T1000 (cell line): ENCODE measurements around the gene SPINT1.
A peak's percentile ranks its signal among the peaks of the same experiment; 100 is the strongest.

Source experiments
- DNase-seq: peaks from one replicate; lab custom pipeline; 2025; ENCODE audit warnings: mixed read lengths; lab: John Stamatoyannopoulos, UW

Gene SPINT1

GRCh38 chr15:40843885-40844695 is at the start of gene SPINT1:
Gene SPINT1, plus strand, starts transcription at chr15:40844048. Its CDS starts 507 bp downstream, at chr15:40844555.
- DNase-seq, result no peak

DNA sequence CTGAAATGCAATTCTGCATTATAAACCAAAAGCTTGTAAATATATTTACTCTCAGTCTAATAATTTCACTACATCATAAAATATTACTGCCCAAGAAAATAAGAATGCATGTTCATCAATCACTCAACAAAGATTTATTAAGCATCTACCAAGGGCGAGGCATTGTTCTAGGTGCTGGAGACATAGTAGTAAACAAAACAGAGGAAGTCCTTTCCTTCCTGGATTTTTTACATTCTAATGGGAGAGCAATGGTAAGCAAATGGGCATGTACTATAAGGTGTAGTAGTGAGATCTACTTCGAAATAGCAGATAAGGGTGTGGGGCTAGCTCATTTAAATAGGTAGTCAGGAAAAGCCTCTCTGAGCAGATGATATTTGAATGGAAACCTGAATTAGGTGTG is 47.8 kb upstream of the SPINT1 start:
- no peak for DNase-seq

GRCh38 chr15:40796512-40796911 is 47.3 kb upstream of the SPINT1 start:
- DNase-seq, result no peak

- DNase-seq, result no peak
These were observed 44.3 kb upstream of the SPINT1 start for GRCh38 chr15:40799523-40799922.

- no peak for DNase-seq
These were observed 40.8 kb upstream of the SPINT1 start for GRCh38 chr15:40803076-40803475.

DNA sequence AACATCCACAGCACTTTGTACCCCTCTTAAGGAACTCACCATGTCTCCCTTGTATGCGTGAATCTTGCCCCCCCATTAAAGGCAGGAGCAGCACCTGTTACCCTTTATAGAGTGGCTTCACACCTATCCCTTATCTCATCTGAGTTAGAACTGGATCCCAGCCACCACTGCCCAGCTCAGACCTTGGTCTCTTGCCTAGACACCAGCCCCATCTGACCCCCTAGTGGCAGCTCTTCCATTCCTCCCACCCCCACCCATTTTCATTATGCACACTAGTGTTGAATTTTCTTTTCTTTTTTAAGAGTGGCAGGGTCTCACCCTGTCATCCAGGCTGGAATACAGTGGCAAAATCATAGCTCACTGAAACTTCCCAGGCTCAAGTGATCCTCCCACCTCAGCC is 40.2 kb upstream of the SPINT1 start:
- DNase-seq, result no peak

- no peak for DNase-seq
These were observed 37.2 kb upstream of the SPINT1 start for GRCh38 chr15:40806672-40807027.

DNA sequence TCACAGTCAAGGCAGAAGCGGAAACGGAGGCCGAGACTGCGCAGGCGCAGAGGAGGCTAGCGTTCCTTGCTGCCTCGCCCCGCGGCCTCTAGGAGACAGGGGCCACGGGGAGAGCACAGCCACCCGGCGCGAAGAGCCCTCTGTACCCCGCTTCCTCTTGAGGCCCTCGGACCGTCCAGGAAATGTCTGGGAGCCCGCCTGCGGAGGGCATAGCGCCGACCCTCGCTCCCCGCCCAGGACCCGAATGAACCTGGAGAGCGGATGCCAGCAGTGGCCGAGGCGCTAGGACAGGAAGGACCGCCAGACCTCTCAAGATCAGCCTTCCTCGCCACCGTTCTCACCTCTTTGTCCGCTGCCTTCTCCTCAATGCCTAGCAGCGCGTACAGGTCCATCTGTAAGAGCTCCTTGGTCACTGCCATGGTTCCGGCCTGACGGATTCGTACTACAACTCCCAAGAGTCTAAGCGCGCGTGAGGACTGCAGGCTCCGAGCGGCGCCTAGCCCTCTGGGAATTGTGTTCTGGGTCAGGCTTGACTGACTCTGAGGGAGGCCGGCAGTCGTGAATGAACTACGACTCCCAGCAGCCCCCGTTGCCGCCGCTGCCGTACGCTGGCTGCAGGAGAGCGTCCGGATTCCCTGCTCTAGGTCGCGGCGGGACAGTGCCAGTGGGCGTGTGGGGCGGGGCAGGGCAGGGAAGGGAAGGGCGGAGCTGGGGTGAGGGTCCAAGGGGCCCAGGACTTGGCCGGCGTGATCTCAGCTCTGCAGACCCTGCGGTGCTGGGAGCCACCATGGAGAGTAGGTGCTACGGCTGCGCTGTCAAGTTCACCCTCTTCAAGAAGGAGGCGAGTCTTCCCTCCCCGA is 36.6 kb upstream of the SPINT1 start, which contains the start of the genes DNAJC17 and ZFYVE19:
TSS of gene DNAJC17 (minus strand) at position 446 of the 860 bp plus-strand sequence. CDS start at position 419, 27 bp downstream.
TSS of gene ZFYVE19 (plus strand) at position 62 of the 860 bp plus-strand sequence. CDS start at position 563, 501 bp downstream.
- peak; percentile 91 for DNase-seq

GRCh38 chr15:40807888-40808461 is 35.9 kb upstream of the SPINT1 start:
- no peak for DNase-seq

- no peak for DNase-seq
These were observed 34.9 kb upstream of the SPINT1 start for GRCh38 chr15:40808861-40809450.

- no peak for DNase-seq
These were observed 31.0 kb upstream of the SPINT1 start for GRCh38 chr15:40812721-40813425.

DNA sequence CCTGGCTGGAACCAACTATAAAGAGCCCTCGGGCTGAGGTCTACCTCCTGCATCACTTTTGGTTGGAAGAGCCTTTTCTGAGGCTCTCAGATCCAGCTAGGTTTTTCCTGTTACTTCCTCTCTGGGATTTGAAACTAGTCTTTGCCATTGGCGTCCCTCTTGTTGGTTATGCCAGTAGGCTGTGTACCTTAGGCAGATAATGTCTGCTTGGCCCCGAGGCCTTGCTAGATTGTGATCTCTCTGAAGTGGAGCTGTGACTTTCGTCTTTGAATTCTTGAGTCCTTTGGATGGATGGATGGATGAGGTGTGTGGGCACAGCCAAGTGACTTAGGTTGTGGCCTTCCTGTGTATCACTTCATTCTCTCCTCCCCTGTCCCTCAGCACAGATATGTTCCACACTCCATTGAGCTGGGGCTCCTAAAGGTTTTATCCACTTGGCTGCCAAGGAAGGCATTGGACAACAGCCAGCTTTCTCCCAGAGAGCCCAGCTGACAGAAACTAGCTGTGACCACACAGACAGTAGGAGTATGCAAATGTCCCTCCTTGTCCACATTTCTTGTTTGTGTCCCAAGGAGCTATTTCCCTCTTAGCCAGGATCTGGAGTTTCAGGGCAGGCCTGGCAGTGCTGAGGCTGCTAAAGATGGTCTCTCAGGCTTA is 28.7 kb upstream of the SPINT1 start:
- no peak for DNase-seq

DNA sequence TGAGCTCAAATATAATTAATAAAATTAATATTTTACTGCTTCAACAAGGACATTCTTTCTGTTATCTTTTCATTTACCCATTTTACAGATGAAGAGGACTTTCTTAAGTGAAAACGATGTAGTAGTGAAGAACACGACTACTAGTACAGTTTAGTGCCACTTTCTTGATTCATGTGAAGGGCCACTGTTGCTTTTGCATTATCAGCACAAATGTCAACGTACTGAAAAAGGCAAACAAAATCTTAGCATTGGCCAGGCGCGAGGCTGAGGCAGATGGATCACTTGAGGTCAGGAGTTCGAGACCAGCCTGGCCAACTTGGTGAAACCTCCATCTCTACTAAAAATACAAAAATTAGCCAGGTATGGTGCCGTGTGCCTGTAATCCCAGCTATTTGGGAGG is 24.8 kb upstream of the SPINT1 start:
- DNase-seq, result no peak

GRCh38 chr15:40821195-40821594 is 22.7 kb upstream of the SPINT1 start:
- no peak for DNase-seq

DNA sequence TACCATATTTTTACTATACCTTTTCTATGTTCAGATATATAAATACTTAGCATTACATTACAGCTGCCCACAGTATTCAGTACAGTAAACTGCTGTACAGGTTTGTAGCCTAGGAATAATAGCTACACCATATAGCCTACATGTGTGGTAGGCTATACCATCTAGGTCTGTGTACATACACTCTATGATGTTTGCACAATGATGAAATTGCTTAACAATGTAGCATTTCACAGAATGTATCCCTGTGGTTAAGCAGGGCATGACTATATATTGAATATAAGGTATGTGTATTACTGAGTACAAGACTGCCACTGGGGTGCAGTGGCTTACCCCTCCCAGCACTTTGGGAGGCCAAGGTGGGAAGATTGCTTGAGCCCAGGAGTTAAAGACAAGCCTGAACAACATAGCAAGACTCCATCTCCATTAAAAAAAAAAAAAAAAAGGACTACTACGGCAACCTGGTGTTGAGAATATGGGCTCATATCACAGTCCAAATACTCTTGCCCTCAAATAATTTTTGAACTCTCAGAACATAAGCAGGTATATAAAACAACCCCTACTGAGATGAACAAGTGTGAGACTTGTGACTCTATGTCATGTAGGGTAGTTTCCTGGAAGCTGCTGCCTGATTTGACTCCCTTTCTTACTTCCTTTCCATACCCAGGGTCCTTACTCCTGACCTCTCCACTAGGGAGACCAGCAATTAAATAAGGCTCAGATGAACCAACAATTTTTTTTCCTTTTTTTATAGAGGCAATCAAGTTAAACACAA is 20.1 kb upstream of the SPINT1 start:
- no peak for DNase-seq

DNA sequence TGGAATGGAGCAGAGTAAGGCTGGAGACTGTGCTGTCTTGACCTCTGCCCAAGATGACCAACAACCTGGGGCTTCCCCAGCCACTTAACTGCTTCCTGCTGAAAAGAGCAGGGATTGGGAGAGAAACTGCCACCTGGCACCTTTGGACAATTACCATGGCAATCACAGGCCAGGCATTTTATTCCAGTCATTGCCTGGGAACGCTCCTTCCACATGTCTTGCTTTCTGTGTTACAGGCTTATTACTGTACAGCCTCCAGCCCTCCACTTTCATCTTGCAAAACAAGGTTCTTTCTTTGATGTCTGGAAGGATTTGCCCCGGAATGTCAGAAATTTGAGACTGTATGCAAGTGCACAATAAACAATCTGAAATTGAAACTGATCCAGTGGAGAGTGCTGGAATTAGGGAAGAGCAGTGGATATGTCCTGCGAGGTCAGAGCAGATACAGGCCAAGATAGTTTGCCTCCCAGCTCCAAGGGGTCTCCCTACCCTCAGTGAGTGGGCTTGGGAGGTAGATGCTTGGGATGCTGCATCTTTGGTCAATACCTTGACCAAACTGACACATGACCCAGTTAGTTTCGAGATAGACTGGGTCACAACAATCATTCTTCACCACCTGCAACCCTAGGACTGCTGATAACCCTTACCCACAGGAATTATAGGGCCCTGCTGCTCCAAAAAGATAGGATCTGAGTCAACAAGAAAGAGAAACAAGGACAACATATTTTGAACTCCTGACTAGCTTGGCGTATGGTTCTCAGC is 18.0 kb upstream of the SPINT1 start:
- no peak for DNase-seq

DNA sequence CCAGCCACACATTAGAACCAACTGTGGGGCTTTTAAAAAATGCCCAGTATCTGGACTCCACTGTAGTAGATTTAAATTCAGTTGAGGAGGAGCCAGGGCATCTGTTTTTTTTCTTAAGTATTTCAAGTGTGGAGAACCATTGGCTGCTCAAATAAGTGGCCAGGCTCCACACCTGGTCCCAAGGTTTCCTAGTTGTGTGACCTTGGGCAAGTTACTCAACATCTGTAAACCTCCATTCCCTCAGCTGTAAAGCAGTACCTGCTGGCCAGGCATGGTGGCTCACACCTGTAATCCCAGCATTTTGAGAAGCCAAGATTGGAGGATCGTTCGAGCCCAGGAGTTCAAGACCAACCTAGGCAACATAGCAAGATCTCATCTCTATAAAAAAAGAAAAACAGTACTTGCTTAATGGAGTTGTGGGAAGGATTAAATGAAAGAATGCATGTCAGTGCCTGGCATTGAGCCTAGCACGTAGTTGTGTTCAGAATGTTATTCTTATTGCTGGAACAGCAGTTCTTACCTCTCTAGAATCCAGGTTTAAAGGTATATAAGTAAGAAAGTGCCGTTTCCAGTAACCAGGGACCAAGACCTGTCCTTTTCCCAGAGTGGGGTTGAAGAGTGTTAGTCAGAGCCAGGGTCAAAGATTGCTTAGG is 17.3 kb upstream of the SPINT1 start:
- DNase-seq, result no peak

DNA sequence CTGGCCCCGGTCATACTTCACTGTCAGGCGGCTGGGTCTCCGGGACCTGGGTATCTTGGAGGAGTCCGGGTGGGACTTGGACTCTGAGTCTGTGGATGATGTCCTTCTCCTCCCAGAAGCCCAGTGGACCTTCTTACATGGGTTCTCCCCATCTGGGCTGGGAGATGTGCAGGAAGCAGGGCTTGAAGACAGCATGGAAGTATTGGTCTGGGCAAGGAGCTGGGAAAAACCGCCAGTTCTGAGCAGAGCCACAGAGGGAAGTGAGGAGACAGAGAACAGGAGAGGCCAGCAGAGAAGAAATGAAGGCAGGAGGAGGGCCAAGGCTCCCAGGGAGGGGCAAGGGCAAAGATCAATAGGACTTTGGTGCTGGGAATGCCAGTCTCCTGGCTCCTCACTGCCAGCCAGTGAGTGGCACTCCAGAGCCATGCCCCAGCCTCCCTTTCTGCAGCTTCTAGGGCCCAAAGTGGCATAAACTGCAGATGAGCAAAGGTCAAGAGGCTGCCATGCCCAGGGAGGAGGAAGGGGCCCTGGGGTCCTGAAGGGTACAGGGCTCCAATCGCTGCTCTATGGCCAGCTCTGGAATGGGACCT is 15.3 kb upstream of the SPINT1 start, which contains the start of gene PPP1R14D:
TSS of gene PPP1R14D (minus strand) at position 262 of the 590 bp plus-strand sequence. CDS start at position 195, 67 bp downstream.
- DNase-seq, result no peak
